Colonic mucosa (tissue), 4 donors: ENCODE results near the gene SMIM23. TPM values are rescaled to one million over a fixed set of nuclear protein-coding genes. Genes with fewer than 3 reads are reported as not detected.
"Not testable (repeated sequence)": the region's sequence is repeated elsewhere in the genome, so short reads cannot be mapped to it uniquely, and the experiment has no call there.

Experiments
- DNase-seq: peaks from one replicate; pipeline ENCODE4 v3.0.0-alpha.2; 2020
- H3K27ac ChIP-seq: fragments of 200-600 bp; one replicate; pipeline ENCODE4 v1.8.0; 2021
- H3K27me3 ChIP-seq: fragments of 200-600 bp; one replicate; pipeline ENCODE4 v1.8.0; 2021
- H3K36me3 ChIP-seq: fragments of 200-600 bp; one replicate; pipeline ENCODE4 v1.8.0; 2021
- H3K4me1 ChIP-seq: fragments of 200-600 bp; one replicate; pipeline ENCODE4 v1.8.0; 2021; ENCODE audit warnings: mild to moderate bottlenecking
- H3K4me3 ChIP-seq: fragments of 200-600 bp; one replicate; pipeline ENCODE4 v1.8.0; 2021
- H3K9ac ChIP-seq, 2 donors: one replicate each; pipeline ENCODE4 v1.7.0; 2013; ENCODE audit warnings: control low read depth in 2 of 2, low read depth in 2 of 2, low read length in 2 of 2
- H3K9me3 ChIP-seq: fragments of 200-600 bp; one replicate; pipeline ENCODE4 v1.8.0; 2021
- CTCF ChIP-seq: fragments of 200-600 bp; IDR thresholded peaks from one replicate; pipeline ENCODE4 v1.8.0; 2022; ENCODE audit warnings: antibody characterized with exemption, mild to moderate bottlenecking
- intact Hi-C: fragments of 100-400 bp; cut with DNase I; formaldehyde crosslinking; loops from one replicate; pipeline ENCODE4 v1.14.1; 2022
- total RNA-seq, 2 donors: library from RNA; stranded (reverse); fragmentation: NEBNext Ultra II Directional in 1 of 2; extraction: Animal tissue kit (Norgen Biotek cat#: 25700) in 1 of 2; gene quantifications; one replicate each; pipeline ENCODE4 v1.2.1, GENCODE V29; 2021
- donor health status: healthy.
- donor health status: DM: no; HTN: no; CAD: no.
- donor health status: DM: no; HTN: no; CAD: no.

SMIM23 gene
- total RNA-seq, 2 donors from 2014 or later = not detected

DNA sequence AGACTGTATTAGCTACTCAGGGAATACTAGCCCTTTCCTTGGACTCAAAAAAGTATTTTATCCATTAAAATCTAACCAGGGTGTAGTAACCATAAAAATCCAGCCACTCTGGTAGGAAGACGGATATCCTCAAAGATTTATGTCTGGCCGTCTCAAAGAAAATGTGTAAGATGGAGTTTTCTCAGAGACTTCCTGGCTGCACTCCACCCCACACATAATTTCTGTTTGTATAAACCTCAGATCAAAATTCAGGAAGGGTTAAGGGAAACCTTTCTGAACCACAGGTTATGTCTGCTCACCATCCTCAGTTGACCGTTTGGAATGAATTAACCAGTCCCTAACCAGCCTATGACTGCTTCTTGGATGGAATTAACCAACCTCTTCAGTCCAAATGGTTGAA lies 13.8 kb upstream of the SMIM23 start:
- Histone ChIP-seq H3K9me3 (no peaks in the 10 kb centered on the region), H3K4me3 (no peak overlapping the region), H3K36me3 (no peaks in the 10 kb centered on the region), H3K4me1 (no peaks in the 10 kb centered on the region), H3K27ac (no peak overlapping the region), H3K27me3 (no peaks in the 10 kb centered on the region), H3K9ac (no peak overlapping the region)
- TF ChIP-seq CTCF = no peak
- intact Hi-C loops = no loop called here
- DNase-seq = no peak

GRCh38 chr5:171773106-171773505 lies 12.5 kb upstream of the SMIM23 start:
- Histone ChIP-seq H3K27me3 (no peaks in the 10 kb centered on the region), H3K4me1 (no peaks in the 10 kb centered on the region), H3K27ac (no peak overlapping the region), H3K9me3 (no peaks in the 10 kb centered on the region), H3K36me3 (no peaks in the 10 kb centered on the region), H3K9ac (no peak overlapping the region), H3K4me3 (no peak overlapping the region)
- no peak for DNase-seq
- no peak for TF ChIP-seq CTCF
- intact Hi-C loops = no loop called here

DNA sequence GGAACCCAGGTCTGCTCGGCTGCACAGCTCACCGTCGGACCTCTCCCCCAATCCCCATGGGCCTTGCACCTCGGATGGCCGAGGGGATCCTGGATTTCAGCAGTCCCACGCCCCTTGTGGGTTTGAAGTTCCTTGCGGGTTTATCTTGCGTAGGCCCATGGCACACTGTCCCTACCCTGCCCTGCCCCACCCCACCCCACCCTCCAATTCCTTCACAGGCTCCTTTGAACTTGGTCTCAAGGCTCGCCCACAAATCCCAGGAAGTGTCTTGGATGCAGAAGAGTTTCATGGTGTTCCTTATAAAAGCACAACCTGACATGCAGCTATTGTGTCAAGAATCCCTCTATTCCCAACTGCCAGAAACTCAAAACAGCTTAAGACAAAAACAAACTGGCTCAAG lies 11.2 kb upstream of the SMIM23 start:
- H3K36me3 ChIP-seq = no peaks in the 10 kb centered on the region
- no peaks in the 10 kb centered on the region for H3K4me1 ChIP-seq
- no peak overlapping the region for H3K4me3 ChIP-seq
- no peak for DNase-seq
- no peaks in the 10 kb centered on the region for H3K27me3 ChIP-seq
- no peaks in the 10 kb centered on the region for H3K9me3 ChIP-seq
- H3K27ac ChIP-seq = no peak overlapping the region
- TF ChIP-seq CTCF = no peak
- intact Hi-C loops = no loop called here
- H3K9ac ChIP-seq = no peak overlapping the region

DNA sequence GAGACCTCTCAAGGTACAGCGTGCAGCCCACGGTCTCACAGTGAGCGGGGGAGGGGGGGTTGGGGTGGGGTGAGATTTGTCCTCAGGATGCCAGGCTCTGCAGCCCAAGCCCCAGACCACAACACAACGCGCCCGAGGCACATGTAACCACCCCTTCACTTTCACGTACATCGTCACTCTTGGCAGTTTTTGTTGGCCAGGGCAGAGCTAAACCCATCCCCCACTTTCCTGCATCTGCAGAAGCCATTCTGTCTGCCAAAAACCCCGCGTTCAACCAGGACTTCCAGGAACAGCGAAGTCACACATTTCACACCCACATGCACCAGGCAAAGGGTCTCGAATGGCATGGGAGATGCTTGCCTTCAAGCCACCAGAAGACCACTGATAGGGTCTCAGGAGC lies 9.4 kb upstream of the SMIM23 start:
- Histone ChIP-seq H3K36me3 (no peaks in the 10 kb centered on the region), H3K27ac (no peak overlapping the region), H3K27me3 (no peaks in the 10 kb centered on the region), H3K4me3 (no peak overlapping the region), H3K9ac (no peak overlapping the region), H3K4me1 (no peaks in the 10 kb centered on the region), H3K9me3 (no peaks in the 10 kb centered on the region)
- intact Hi-C loops = no loop called here
- DNase-seq = no peak
- no peak for TF ChIP-seq CTCF

- no peak overlapping the region for H3K4me3 ChIP-seq
- no peak overlapping the region for H3K9ac ChIP-seq
- no peak for TF ChIP-seq CTCF
- H3K9me3 ChIP-seq = no peaks in the 10 kb centered on the region
- no peaks in the 10 kb centered on the region for H3K36me3 ChIP-seq
- no peaks in the 10 kb centered on the region for H3K27me3 ChIP-seq
- no peak for DNase-seq
- H3K27ac ChIP-seq = no peak overlapping the region
- intact Hi-C loops = no loop called here
- no peaks in the 10 kb centered on the region for H3K4me1 ChIP-seq
Observed at GRCh38 chr5:171776770-171777759, 8.6 kb upstream of the SMIM23 start.

- H3K4me1 ChIP-seq, H3K27ac ChIP-seq, H3K27me3 ChIP-seq, DNase-seq, intact Hi-C loops, H3K36me3 ChIP-seq, H3K4me3 ChIP-seq, H3K9ac ChIP-seq, H3K9me3 ChIP-seq: not testable (repeated sequence)
Observed at GRCh38 chr5:171781744-171782143, 3.9 kb upstream of the SMIM23 start.
